ENCODE results near the gene TXNDC11.

TXNDC11 gene

DNA sequence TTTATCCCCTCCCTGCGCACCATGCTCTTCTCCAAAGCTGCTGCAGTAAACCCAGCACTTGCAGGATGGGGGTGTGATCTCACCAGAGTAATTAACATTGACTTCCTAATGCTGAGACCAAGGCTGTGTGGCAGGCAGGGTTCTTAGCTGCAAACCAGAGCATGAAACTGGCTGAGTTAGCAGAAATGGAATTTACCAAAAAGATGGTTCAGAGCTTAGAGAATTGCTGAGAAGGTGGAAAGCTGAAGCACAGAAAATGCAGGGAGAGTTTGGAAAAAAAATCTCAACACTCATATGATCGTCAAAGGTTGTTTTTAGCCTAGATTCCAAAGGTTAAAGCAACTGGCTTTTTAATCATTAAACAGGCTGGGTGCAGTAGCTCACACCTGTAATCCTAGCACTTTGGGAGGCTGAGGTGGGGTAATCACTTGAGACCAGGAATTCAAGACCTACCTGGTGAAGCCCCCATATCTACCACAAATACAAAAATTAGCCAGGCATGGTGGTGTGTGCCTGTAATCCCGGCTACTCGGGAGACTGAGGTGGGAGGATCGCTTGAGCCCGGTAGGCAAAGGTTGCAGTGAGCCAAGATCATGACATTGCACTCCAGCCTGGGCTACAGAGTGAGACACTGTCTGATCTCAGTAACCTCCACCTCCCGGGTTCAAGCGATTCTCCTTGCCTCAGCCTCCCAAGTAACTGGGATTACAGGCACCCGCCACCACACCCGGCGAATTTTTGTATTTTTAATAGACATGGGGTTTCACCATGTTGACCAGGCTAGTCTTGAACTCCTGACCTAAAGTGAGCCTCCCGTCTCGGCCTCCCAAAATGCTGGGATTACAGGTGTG is 6.0 kb upstream of the TXNDC11 start:
- no peak for DNase-seq

DNA sequence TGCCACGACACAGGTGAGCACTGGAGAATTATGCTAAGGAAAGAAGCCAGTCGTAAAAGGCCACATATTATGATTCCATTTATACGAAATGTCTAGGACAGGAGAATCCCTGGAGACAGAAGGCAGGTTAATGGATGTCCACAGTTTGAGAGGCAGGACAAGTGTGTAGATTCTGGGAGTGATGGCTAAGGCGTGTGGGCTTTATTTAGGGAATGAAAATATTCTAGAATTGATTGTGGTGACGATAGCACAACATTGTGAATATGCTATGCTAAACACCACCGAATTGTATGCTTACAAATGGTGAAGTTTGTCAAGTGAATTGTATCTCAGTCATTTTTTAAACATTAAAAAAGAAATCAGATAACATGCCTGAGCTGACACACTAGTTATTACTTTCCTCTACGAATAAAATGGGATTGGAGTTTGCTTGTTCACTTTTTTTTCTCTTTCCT is 5.3 kb upstream of the TXNDC11 start:
- DNase-seq = no peak

DNA sequence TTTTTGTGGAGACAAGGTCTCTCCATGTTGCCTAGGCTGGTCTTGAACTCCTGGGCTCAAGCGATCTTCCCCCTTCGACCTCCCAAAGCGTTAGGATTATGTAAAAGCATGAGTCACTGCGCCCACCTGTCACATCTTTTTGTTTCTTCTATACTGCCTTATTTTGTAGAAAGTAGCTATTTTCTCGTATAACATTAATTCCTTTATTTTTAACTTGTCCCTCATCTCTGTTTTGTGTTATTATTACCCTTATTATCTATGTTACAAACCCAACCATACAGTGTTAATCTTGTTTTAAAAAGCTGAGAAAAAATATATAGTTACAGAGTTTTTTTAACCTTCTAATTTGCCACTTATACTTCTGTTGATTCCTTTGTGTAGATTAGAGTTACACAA is 1.4 kb upstream of the TXNDC11 start:
- no peak for DNase-seq

DNA sequence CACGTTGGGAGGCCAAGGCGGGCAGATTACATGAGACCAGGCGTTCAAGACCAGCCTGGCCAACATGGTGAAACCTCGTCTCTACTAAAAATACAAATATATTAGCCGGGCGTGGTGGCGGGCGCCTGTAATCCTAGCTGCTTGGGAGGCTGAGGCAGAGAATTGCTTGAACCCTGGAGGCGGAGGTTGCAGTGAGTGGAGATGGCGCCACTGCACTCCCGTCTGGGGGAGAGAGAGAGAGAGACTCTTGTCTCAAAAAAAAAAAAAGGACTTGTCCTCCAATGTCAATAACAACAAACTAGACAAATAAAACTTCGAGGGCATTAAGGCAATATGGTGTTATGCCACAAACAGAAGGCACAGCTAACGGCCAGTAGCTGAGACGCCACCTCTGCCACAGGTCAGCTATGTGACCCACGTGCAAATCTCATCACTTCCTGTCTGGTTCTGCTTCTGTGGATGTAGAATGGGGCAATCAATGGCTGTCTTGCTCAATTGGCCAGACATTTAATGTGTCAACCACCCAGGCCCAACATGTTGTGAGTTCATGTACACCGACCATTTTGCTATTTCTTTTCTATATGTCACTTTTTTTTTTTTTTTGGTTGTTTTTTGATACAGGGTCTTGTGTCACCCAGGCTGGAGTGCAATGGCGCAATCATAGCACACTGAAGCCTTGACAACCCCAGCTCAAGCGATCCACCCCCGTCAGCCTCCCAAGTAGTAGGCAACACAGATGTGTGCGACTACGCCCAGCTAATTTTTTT is 834 bp upstream of the TXNDC11 start:
- DNase-seq = no peak

DNA sequence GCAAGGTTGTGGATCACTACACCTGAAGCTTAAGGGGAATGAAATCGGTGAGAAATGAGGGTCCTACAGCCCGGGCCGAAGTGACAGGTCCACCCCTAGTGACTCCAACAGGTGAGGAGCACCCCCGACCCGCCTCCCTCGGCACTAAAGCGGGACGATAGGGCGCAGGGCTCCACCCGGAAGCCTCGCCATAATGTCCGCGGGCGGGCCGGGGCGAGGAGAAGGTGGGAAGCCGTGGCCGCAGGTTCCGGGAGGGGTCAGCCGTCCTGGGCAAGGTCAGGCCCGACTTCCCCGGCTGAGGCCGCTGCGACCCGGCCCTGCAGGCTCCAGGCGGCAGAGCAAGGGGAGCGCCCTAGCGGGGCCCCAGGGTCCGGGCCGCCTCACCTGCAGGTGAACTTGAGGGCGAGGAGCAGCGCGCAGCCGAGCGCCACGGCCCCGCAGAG is 543 bp downstream of the TXNDC11 start:
- DNase-seq = no peak

DNA sequence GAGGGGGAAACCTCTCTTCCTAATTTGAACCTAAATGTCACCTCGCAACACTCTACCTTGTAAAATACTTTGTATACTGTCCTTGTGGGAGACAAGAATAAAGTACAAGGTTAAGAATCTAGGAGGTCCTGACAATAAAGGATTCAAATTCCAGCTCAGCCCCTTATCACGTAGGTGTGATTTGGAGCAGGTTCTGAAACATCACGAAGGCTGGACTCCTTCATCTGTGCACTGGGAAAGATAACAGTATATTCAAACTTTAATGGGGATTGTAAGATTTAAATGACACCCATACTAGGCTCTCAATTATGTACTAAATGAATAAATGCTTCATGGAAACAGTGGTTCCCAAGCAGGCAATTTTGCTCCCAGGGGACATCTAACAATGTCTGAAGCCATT is 2.1 kb downstream of the TXNDC11 start:
- no peak for DNase-seq

DNA sequence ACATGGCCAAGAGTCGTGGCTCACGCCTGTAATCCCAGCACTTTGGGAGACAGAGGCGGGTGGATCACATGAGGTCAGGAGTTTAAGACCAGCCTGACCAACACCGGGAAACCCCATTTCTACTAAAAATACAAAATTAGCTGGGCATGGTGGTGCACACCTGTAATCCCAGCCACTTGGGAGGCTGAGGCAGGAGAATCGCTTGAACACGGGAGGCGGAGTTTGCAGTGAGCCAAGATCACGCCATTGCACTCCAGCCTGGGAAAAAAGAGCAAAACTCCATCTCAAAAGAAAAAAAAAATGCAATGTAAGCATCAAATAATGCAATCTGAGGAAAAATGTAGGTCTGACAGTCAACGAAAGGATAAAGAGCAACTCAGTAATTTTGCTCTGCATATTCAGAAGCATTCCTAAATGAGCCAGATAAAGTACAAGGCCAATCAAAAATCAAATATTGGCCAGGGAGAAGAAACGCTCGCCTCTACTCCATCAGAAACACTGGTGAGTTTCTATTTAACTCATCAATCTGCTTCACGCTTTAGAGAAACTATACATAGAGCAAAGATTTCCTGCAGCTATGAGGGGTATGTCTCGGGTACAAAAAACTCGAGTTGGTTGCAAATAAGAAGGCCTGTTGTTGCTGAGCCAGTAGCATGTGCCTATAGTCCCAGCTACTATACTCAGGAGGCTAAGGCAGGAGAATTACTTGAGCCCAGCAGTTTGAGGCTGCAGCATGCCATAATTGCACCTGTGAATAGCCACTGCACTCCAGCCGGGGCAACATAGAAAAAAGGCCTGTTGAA is 3.7 kb downstream of the TXNDC11 start:
- no peak for DNase-seq

DNA sequence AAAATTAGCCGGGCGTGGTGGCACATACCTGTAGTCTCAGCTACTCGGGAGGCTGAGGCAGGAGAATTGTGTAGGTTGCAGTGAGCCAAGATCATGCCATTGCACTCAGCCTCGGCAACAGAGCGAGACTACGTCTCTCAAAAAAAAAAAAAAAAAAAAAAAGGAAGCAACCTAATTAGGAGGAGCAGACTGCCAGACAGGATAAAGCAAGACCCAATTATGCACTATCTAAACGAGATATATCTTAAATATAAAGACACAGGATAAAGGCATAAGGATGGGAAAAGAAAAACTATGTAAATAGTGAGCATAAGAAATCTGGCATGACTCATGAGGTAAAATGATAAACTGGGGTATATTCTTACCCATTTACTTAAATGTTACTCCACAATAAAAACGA is 4.9 kb downstream of the TXNDC11 start:
- no peak for DNase-seq

DNA sequence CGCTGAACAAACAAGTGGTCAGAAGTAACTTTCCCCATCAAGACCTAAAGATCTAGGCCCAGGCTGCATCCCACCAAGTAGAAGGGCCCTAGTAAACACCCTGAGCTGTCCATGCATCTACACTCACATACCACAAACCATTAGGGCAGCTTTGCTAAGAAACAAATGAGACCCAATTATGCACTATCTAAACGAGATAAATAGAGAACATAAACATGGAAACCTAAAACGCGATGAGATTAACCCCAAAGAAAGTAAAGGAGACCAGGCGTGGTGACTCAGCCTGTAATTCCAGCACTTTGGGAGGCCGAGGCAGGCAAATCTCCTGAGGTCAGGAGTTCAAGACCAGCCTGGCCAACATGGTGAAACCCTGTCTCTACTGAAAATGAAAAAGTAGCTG is 5.8 kb downstream of the TXNDC11 start:
- DNase-seq = no peak

DNA sequence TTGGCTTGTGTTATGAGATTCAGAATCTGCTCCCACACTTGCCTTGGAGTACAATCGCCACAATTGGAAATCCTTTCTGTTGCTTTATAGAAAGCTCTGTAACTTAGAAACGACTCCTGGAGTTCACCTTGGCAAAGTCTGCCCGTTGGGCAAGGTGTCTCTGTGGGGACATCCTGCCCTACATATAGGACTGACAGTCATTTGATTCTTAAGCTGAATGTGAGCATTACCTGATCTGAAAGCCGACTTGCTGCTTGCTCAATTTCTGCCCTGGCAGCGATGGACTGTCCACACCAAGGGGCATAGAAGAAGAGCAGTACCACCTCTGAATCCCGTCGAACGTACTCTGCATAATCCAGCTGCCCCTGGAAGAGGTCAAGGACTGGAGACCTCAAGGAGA is 6.9 kb downstream of the TXNDC11 start:
- no peak for DNase-seq

DNA sequence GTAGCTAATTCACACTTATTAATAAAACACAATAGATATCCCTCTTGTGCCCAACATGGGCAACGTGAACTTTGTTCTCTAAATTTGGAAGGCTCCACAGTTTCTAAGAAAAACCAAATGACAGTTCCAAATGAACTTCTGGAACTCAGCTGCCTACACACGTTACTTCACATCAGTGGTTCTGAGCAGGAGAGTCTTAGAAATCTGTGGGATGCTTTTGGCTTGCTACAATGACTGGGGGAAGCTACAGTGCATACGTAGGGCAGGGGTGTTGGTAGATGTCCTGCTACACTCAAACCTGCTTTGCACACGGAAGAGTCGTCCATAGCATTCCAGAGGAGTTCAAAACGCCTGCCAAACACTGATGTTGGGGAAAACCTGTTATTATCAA is 8.0 kb downstream of the TXNDC11 start:
- no peak for DNase-seq

DNA sequence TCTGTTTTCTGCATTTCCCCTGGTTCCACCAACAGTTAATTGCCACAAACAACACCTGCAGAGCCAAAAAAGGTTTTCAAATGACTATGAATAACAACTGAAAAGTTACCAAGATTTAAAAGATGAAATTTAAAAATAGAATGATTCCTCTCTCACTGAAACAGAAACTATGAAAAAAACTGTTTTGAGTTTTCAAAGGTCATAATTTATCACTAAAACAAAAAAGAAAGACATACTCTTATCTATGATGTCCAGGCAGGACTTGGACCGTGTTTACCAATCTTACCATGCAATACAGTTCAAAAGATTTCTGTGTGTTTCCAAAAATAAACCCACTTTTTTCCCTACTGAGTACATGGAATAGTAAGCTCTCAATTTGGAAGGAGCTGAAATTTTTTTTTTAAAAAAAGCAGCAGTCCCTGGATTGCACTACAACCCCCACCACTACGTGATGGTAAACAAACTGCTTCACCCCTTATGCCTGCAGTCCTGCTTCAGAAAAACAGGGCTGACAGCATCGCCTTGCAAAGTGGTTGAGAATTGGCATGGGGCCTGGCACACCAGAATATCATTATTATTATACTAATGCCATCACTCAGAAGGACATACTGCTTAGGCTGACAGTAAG is 8.5 kb downstream of the TXNDC11 start:
- no peak for DNase-seq

DNA sequence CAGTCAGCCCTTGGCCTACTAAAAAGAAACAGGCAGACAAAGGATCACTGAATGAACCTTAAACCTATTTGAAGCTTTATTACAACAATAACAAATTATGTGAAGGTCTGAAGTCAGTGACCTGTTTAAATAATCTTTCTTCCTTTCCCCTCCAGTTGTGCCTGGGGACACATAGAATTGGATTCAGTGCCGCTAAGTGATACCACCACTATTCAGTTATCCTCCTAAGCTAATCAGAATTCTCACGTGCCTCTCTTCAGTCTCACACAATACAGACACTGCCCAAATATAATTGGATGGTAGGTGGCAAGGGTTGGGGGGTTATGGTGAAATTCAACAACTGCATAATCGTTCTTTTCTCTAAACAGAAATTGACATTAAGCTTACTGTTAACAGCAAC is 11.4 kb downstream of the TXNDC11 start:
- DNase-seq = no peak

DNA sequence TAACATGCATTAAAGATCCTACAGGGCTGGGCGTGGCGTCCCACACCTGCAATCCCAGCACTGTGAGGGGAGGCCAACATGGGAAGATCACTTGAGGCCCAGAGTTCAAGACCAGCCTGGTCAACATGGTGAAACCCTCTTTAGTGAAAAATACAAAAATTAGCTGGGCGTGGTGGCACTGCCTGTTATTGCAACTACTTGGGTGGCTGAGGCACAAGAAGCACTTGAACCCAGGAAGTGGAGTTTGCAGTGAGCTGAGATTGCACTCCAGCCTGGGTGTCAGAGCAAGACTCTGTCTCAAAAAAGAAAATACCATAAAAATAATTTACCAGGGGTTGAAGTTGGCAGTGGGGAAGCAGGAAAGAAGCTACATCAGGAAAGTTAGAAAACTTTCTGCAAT is 12.9 kb downstream of the TXNDC11 start:
- DNase-seq = no peak

DNA sequence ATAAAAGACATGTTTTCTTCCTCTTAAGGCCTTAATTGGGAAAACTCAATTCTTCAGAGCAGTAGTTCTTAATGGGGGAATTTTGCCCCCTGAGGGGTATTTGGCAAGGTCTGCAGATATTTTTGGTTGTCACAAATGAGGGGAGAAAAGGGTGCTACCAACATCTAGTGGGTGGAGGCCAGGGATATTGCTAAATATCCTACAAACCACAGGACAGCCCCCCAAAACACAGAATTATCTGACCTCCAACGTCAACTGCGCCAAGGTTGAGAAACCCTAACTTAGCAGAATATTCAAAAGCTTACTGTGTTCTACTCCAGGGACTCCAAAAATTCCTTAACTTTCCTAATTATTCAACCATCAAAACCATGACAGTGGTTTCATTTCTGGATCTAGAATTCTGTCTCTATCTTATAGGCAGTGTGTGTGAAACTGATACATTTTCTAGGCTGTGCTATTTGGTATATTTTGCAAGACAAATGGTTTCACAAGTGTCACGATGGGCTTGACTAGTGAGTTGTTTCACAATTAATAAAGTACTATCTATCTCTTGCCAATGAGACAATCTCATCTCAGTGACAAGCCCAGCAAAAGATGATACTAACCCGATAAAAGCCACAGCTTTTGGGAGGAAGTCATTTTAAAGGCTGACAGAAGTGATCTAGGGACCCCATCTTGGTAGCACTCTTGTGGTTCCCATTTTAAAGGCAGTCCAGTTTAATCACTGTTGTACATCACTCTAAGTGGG is 14.7 kb downstream of the TXNDC11 start:
- DNase-seq = no peak

DNA sequence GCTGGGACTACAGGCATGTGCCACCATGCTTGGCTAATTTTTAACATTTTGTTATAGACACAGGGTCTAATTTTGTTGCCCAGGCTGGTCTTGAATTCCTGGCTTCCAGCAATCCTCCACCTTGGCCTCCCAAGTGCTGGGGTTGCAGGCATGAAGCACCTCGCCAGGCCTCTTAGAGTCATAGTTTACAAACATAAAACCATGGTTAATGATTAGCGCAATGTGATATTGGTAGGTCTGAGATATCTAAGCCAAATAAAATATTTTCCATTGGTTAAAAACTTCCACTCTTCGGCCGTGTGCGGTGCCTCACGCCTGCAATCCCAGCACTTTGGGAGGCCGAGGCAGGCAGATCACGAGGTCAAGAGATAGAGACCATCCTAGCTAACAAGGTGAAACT is 16.6 kb downstream of the TXNDC11 start:
- no peak for DNase-seq

DNA sequence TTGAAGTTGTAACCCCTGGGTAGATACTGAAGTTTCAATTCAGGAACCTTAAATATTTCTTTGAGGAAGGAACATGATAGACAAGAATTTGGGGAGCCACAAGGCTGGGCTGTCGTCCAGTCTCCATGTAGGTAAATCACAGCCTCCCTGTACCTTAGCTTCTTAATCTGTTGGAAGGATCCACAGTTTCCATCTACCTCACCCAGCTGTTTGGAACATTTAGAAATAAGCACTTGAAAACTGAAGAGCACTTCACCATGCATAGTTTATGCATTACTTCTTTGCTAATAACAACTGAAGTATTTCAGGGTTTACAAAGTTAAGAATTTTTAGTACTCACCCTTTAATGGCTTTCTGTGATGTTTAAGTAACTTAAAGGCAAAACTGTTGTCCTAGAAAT is 17.2 kb downstream of the TXNDC11 start:
- peak; percentile 7 for DNase-seq

DNA sequence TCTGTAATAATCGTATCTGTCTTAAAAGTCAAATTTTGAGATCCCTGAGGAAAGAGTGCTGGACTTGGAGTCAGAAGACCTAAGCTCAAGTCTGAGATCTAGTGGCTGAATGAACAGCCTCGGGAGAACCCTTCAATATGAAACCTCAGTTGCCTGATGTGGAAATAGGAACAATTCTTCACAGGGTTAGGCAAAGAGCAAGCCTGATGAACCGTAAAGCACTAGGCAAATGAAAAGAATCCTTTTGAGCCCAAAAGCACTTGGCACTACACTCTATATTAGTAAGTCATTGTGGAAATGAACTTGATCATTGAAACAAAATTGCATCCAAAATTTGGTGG is 20.2 kb downstream of the TXNDC11 start:
- no peak for DNase-seq

DNA sequence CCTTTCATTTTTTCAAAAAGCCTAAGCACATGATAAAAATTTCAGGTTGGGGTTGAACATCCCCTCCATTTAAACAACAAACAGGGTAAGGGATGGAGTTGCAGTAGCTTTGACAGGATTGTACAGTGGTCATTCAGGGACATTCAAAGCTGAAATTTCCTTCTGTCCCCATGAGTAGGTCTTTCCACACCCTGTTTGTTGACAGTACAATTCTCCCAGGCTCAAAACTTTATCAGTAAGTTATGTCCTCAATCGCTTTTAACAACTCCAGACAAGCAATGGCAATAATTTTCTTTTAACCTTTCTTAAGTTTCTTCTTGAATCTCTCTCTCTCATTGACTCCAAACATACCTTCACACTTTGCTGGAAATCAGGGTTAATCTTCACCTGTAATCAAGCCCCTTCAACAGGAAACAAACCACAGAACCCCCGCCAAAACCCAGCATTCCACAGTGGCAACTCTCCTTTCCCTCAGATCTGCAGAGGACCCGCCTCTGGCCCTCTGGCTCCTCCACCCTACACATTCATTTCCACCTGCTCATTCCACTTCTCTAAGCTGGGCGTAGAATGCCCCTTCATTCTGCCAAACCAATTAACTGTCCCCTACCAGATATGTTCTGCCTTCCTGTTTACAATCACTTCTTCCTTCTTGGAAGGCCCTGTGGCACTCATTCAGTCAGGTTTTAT is 20.7 kb downstream of the TXNDC11 start:
- no peak for DNase-seq

DNA sequence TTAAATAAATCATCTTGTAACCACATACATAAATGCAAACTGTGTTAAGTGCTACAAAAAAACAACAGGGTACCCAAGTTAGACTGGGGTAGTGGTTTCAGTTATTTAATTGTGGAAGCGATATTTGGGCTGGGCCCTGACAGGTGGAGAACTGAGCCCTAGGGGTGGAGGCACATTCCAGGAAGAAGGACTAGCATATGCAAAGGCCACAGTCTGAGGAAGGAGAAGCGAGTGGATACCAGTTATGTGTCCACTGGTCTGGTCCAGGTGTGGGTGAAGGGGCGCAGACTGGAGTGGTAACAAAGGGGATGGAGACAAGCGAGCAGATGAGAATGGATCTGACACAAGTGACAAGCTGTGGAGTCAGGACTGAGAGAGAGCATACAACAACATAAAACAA is 22.9 kb downstream of the TXNDC11 start:
- no peak for DNase-seq

DNA sequence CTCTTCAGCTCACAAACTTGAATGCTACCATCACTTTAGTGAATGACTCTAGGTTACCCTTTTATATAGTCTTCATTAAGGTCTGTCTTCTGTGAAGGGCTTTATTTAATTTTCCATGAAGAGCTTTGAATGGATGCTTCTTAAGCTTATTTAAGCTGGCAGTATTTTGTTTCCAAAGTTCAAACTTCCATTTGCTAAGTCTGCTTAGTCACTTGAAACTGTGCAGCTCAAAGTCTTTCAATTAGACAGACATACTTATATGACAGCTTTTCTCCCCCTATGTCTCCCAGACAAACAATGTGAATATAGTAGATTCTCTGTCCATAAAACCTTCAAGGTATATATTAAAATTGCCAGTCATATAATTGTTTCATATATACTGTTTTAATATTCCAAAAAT is 23.5 kb downstream of the TXNDC11 start:
- no peak for DNase-seq

DNA sequence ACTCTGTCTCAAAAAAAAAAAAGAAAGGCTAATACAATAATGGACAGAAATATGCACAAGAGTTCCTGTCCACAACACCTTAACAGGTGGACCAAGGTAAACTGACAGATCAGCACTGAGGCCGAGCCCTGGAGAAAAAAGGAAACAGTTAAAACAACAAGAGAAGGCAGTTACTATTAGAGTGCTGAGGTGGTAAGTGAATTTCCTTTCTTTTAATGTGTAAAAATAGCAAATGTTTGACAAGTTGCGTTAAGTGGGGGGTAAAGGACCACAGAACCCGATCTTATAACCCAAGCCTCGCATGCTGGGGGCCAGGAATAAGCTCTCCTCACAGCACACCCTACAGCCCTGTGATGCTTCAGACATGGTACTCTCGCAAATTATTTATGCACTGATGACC is 24.8 kb downstream of the TXNDC11 start:
- DNase-seq = no peak

Measured in NCI-H187 treated with DMSO at 0.1 percent for 48 hours (cell line).